Testis (tissue), 2 donors: ENCODE results near the gene PRPSAP1.

Source experiments
- POLR2A ChIP-seq: fragments of 450-650 bp; IDR thresholded peaks from one replicate; pipeline ENCODE4 v1.6.1; 2017; ENCODE audit warnings: antibody characterized with exemption, mild to moderate bottlenecking, moderate library complexity
- TF ChIP-seq, protein P1 (sequence below), 3 experiments: fragments of 450-650 bp in 2 of 3; fragments of 200-600 bp in 1 of 3; sonication (generic) in 1 of 3; IDR thresholded peaks; one replicate each; pipeline ENCODE4 v1.5.1; 2016 to 2019; ENCODE audit warnings: antibody characterized with exemption in 3 of 3, mild to moderate bottlenecking in 2 of 3, moderate library complexity in 1 of 3

DNA sequence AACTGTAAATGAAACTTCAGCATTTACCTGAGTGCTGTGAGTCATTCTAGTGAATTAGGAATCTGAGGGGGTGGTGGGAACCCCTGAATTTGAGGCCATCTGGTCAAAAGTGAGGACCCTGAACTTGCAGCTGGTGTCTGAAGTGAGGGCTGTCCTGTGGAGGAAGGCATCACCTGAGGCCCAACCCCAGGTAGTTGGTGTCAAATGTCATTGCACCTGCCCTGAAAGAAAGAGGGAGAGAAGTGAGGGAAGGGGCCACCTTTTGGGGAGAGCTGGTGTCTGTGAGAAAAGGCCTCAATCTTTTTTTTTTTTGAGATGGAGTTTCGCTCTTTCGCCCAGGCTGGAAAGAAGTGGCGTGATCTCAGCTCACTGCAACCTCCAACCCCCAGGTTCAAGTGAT, 12.5 kb upstream of the PRPSAP1 start:
- TF ChIP-seq, protein P1, sequence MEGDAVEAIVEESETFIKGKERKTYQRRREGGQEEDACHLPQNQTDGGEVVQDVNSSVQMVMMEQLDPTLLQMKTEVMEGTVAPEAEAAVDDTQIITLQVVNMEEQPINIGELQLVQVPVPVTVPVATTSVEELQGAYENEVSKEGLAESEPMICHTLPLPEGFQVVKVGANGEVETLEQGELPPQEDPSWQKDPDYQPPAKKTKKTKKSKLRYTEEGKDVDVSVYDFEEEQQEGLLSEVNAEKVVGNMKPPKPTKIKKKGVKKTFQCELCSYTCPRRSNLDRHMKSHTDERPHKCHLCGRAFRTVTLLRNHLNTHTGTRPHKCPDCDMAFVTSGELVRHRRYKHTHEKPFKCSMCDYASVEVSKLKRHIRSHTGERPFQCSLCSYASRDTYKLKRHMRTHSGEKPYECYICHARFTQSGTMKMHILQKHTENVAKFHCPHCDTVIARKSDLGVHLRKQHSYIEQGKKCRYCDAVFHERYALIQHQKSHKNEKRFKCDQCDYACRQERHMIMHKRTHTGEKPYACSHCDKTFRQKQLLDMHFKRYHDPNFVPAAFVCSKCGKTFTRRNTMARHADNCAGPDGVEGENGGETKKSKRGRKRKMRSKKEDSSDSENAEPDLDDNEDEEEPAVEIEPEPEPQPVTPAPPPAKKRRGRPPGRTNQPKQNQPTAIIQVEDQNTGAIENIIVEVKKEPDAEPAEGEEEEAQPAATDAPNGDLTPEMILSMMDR (IDR thresholded peaks at IDR 0.05): no peak
- no peak for TF ChIP-seq POLR2A
